Measurements from ENCODE around the gene ZGLP1.

The ZGLP1 gene

GRCh38 chr19:10299545-10300458 is 9.8 kb downstream of the ZGLP1 start:
- no peak for TF ChIP-seq FOXM1 (IDR thresholded peaks at IDR 0.05; ENCODE audit: borderline replicate concordance)
- TF ChIP-seq SUZ12 (IDR thresholded peaks at IDR 0.05): no peak
- ChIA-PET POLR2A (interaction anchor here (1.5 kb wide), 1 partner anchor 11 kb away, joined by 7 read pairs; the partner anchor contains the start of gene ICAM5), CTCF (interaction anchor here (0.6 kb wide), 1 partner anchor 90 kb away, joined by 3 read pairs; no protein-coding TSS in a partner anchor)
- no peak for DNase-seq (ENCODE audit: extremely low spot score)

GRCh38 chr19:10295847-10296591 is 13.6 kb downstream of the ZGLP1 start:
- ChIA-PET POLR2A (no interaction called here), CTCF (no interaction called here)
- no peak for DNase-seq (ENCODE audit: extremely low spot score)
- no peak for TF ChIP-seq ELF4 (IDR thresholded peaks at IDR 0.05)
- TF ChIP-seq BHLHE40 (IDR thresholded peaks at IDR 0.05; ENCODE audit: borderline replicate concordance): no peak
- TF ChIP-seq TARDBP (IDR thresholded peaks at IDR 0.05): no peak
- TF ChIP-seq NFRKB (IDR thresholded peaks at IDR 0.05): no peak
- TF ChIP-seq ZNF384 (IDR thresholded peaks at IDR 0.05): no peak
- no peak for TF ChIP-seq FOXM1 (IDR thresholded peaks at IDR 0.05; ENCODE audit: borderline replicate concordance)
- no peak for TF ChIP-seq LEF1 (IDR thresholded peaks at IDR 0.05; ENCODE audit: borderline replicate concordance)
- no peak for TF ChIP-seq FOXA1 (IDR thresholded peaks at IDR 0.05)
- TF ChIP-seq SP1 (IDR thresholded peaks at IDR 0.05): no peak
- no peak for TF ChIP-seq L3MBTL2 (conservative IDR thresholded peaks at IDR 0.05)
- TF ChIP-seq PKNOX1 (IDR thresholded peaks at IDR 0.05): no peak
- TF ChIP-seq ARNT (IDR thresholded peaks at IDR 0.05): no peak
- no peak for TF ChIP-seq CTBP1 (IDR thresholded peaks at IDR 0.05; ENCODE audit: borderline replicate concordance)
- TF ChIP-seq SUZ12 (IDR thresholded peaks at IDR 0.05): no peak
- TF ChIP-seq FOXK2 (IDR thresholded peaks at IDR 0.05): no peak
- TF ChIP-seq HDGF (IDR thresholded peaks at IDR 0.05; ENCODE audit: borderline replicate concordance): no peak

- CTCF ChIA-PET: no interaction called here
Observed at GRCh38 chr19:10295305-10295846, 14.2 kb downstream of the ZGLP1 start.

GRCh38 chr19:10294368-10294697 is 15.3 kb downstream of the ZGLP1 start:
- POLR2A ChIA-PET: no interaction called here
- no peak for DNase-seq (ENCODE audit: extremely low spot score)
- CTCF ChIA-PET: no interaction called here
- TF ChIP-seq BHLHE40 (IDR thresholded peaks at IDR 0.05; ENCODE audit: borderline replicate concordance) (no peak), LEF1 (IDR thresholded peaks at IDR 0.05; ENCODE audit: borderline replicate concordance) (no peak), ZNF384 (IDR thresholded peaks at IDR 0.05) (no peak), TARDBP (IDR thresholded peaks at IDR 0.05) (no peak), NFRKB (IDR thresholded peaks at IDR 0.05) (no peak), CTBP1 (IDR thresholded peaks at IDR 0.05; ENCODE audit: borderline replicate concordance) (no peak), ELF4 (IDR thresholded peaks at IDR 0.05) (no peak), FOXM1 (IDR thresholded peaks at IDR 0.05; ENCODE audit: borderline replicate concordance) (no peak), SP1 (IDR thresholded peaks at IDR 0.05) (no peak), ARNT (IDR thresholded peaks at IDR 0.05) (no peak), HDGF (IDR thresholded peaks at IDR 0.05; ENCODE audit: borderline replicate concordance) (no peak), L3MBTL2 (conservative IDR thresholded peaks at IDR 0.05) (no peak), PKNOX1 (IDR thresholded peaks at IDR 0.05) (no peak), FOXK2 (IDR thresholded peaks at IDR 0.05) (no peak), FOXA1 (IDR thresholded peaks at IDR 0.05) (no peak)

More at GRCh38 chr19:10295305-10295846, 14.2 kb downstream of the ZGLP1 start:
- no peak for DNase-seq (ENCODE audit: extremely low spot score)
- POLR2A ChIA-PET: no interaction called here
- TF ChIP-seq BHLHE40 (IDR thresholded peaks at IDR 0.05; ENCODE audit: borderline replicate concordance): no peak
- TF ChIP-seq TARDBP (IDR thresholded peaks at IDR 0.05): no peak
- no peak for TF ChIP-seq CTBP1 (IDR thresholded peaks at IDR 0.05; ENCODE audit: borderline replicate concordance)
- TF ChIP-seq L3MBTL2 (conservative IDR thresholded peaks at IDR 0.05): no peak
- no peak for TF ChIP-seq HDGF (IDR thresholded peaks at IDR 0.05; ENCODE audit: borderline replicate concordance)
- no peak for TF ChIP-seq FOXA1 (IDR thresholded peaks at IDR 0.05)
- TF ChIP-seq ARNT (IDR thresholded peaks at IDR 0.05): no peak
- TF ChIP-seq SP1 (IDR thresholded peaks at IDR 0.05): no peak
- TF ChIP-seq SUZ12 (IDR thresholded peaks at IDR 0.05): no peak
- TF ChIP-seq ELF4 (IDR thresholded peaks at IDR 0.05): no peak
- TF ChIP-seq FOXM1 (IDR thresholded peaks at IDR 0.05; ENCODE audit: borderline replicate concordance): no peak

GRCh38 chr19:10293637-10294367 is 15.8 kb downstream of the ZGLP1 start:
- DNase-seq (ENCODE audit: extremely low spot score): no peak
- TF ChIP-seq LEF1 (IDR thresholded peaks at IDR 0.05; ENCODE audit: borderline replicate concordance): no peak
- no peak for TF ChIP-seq L3MBTL2 (conservative IDR thresholded peaks at IDR 0.05)
- TF ChIP-seq SP1 (IDR thresholded peaks at IDR 0.05): no peak
- no peak for TF ChIP-seq HDGF (IDR thresholded peaks at IDR 0.05; ENCODE audit: borderline replicate concordance)
- ChIA-PET POLR2A (no interaction called here), CTCF (no interaction called here)

Data from HEK293T (cell line).